Astrocyte (in vitro differentiated cells and primary cell): ENCODE measurements around the gene KAT2A.

Experiments used
- EZH2 ChIP-seq: IDR thresholded peaks from 2 replicates; pipeline ENCODE4 v1.6.1; 2012; ENCODE audit warnings: mild to moderate bottlenecking, low read length, inconsistent platforms; ENCODE audit not compliant: insufficient read depth
- TF ChIP-seq, protein P1 (sequence below): IDR thresholded peaks from 2 replicates; pipeline ENCODE4 v1.5.1; 2011; ENCODE audit warnings: low read depth, mild to moderate bottlenecking, inconsistent platforms, low read length, moderate library complexity; ENCODE audit not compliant: insufficient read depth

DNA sequence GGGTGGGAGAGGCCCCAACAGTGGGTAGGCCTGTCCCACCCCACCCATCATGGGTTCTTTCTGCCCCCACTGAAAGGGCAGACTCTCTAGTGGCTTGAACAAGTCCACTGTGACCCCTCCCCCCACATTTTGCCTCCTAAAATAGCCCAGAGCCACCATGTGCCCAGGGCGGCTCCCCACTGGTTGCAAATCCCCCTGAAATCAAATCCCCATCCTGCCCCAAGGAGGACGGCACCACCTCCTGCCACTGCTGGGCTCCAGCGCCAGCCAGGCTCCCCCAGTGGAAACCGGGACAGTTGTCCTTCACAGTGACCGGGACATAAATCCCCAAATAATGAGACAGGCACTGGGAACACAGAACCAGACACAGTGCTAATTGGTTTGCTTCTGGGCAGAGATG lies 43.4 kb downstream of the KAT2A start:
- TF ChIP-seq, protein P1, sequence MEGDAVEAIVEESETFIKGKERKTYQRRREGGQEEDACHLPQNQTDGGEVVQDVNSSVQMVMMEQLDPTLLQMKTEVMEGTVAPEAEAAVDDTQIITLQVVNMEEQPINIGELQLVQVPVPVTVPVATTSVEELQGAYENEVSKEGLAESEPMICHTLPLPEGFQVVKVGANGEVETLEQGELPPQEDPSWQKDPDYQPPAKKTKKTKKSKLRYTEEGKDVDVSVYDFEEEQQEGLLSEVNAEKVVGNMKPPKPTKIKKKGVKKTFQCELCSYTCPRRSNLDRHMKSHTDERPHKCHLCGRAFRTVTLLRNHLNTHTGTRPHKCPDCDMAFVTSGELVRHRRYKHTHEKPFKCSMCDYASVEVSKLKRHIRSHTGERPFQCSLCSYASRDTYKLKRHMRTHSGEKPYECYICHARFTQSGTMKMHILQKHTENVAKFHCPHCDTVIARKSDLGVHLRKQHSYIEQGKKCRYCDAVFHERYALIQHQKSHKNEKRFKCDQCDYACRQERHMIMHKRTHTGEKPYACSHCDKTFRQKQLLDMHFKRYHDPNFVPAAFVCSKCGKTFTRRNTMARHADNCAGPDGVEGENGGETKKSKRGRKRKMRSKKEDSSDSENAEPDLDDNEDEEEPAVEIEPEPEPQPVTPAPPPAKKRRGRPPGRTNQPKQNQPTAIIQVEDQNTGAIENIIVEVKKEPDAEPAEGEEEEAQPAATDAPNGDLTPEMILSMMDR: no peak
- TF ChIP-seq EZH2: no peak
